ENCODE results near the gene KLRK1.
"Not testable (repeated sequence)": the region's sequence is repeated elsewhere in the genome, so short reads cannot be mapped to it uniquely, and the experiment has no call there.

Gene KLRK1

GRCh38 chr12:10339053-10339840, 50.6 kb downstream of the KLRK1 start:
- peak overlapping the region; percentile 12 to 52 for H3K18ac ChIP-seq (ENCODE audit: low read depth in 1 of 2, low read length in 2 of 2)
- H2BK15ac ChIP-seq (ENCODE audit: low read depth, poor library complexity, severe bottlenecking), result no peak overlapping the region
- H4K91ac ChIP-seq (ENCODE audit: low read length), result peak overlapping the region; percentile 39
- peak; percentile 41 for DNase-seq
- WGBS, result 75% methylated on average over 5 of the region's 9 CpGs
- no peaks in the 10 kb centered on the region for H3K9me3 ChIP-seq (ENCODE audit: control insufficient read depth, low read length)
- H2BK5ac ChIP-seq (ENCODE audit: low read depth, low read length, poor library complexity, severe bottlenecking), result no peak overlapping the region
- peak overlapping the region in 1 of 2 experiments; percentile 41 for H3K14ac ChIP-seq (ENCODE audit: low read length in 2 of 2)
- peak overlapping the region; percentile 20 for H3K9ac ChIP-seq (ENCODE audit: low read length)
- peak overlapping the region; percentile 89 for H4K8ac ChIP-seq (ENCODE audit: low read length)
- H3K27ac ChIP-seq (ENCODE audit: low read length, poor library complexity, severe bottlenecking), result peak overlapping the region; percentile 59
- H3K27me3 ChIP-seq (ENCODE audit: control insufficient read depth in 1 of 2, insufficient read depth in 1 of 2, low read length in 2 of 2), result no peaks in the 10 kb centered on the region
- H3K79me1 ChIP-seq (replicated peaks; ENCODE audit: low read length, poor library complexity, severe bottlenecking), result no peaks in the 10 kb centered on the region
- H3K4ac ChIP-seq (ENCODE audit: low read depth in 1 of 2, low read length in 2 of 2), result no peak overlapping the region
- H2BK12ac ChIP-seq (ENCODE audit: low read length in 2 of 2), result peak overlapping the region in 1 of 2 experiments; percentile 12
- no peak overlapping the region for H3K4me3 ChIP-seq (ENCODE audit: insufficient read depth in 1 of 2, low read depth in 1 of 2, low read length in 2 of 2)
- no peak overlapping the region for H2AFZ ChIP-seq (ENCODE audit: low read depth, low read length)
- H2AK5ac ChIP-seq (ENCODE audit: low read length, severe bottlenecking), result peak overlapping the region; percentile 16
- H3K23ac ChIP-seq (ENCODE audit: low read length in 2 of 2), result no peak overlapping the region
- H3K4me1 ChIP-seq (ENCODE audit: control insufficient read depth, insufficient read depth, low read depth, low read length), result peaks cover 7% of the 10 kb centered on the region
- H2BK120ac ChIP-seq (ENCODE audit: low read depth, low read length), result no peak overlapping the region
- no peak overlapping the region for H3K4me2 ChIP-seq (ENCODE audit: low read length, poor library complexity, severe bottlenecking)
- H3K36me3 ChIP-seq (ENCODE audit: control insufficient read depth in 1 of 2, insufficient read depth in 2 of 2, low read depth in 1 of 2, low read length in 2 of 2), result no peaks in the 10 kb centered on the region

- not testable (repeated sequence) for H3K27me3 ChIP-seq (ENCODE audit: control insufficient read depth in 1 of 2, insufficient read depth in 1 of 2, low read length in 2 of 2); H3K18ac ChIP-seq (ENCODE audit: low read depth in 1 of 2, low read length in 2 of 2); H3K4me1 ChIP-seq (ENCODE audit: control insufficient read depth, insufficient read depth, low read depth, low read length); DNase-seq; H2BK12ac ChIP-seq (ENCODE audit: low read length in 2 of 2); H3K9me3 ChIP-seq (ENCODE audit: control insufficient read depth, low read length); H2AK5ac ChIP-seq (ENCODE audit: low read length, severe bottlenecking); H3K14ac ChIP-seq (ENCODE audit: low read length in 2 of 2); H3K9ac ChIP-seq (ENCODE audit: low read length); H3K79me1 ChIP-seq (replicated peaks; ENCODE audit: low read length, poor library complexity, severe bottlenecking); H3K4me2 ChIP-seq (ENCODE audit: low read length, poor library complexity, severe bottlenecking); H3K4me3 ChIP-seq (ENCODE audit: insufficient read depth in 1 of 2, low read depth in 1 of 2, low read length in 2 of 2); H4K8ac ChIP-seq (ENCODE audit: low read length); H2BK15ac ChIP-seq (ENCODE audit: low read depth, poor library complexity, severe bottlenecking); H3K27ac ChIP-seq (ENCODE audit: low read length, poor library complexity, severe bottlenecking); H2AFZ ChIP-seq (ENCODE audit: low read depth, low read length); H2BK120ac ChIP-seq (ENCODE audit: low read depth, low read length); H3K36me3 ChIP-seq (ENCODE audit: control insufficient read depth in 1 of 2, insufficient read depth in 2 of 2, low read depth in 1 of 2, low read length in 2 of 2); H3K4ac ChIP-seq (ENCODE audit: low read depth in 1 of 2, low read length in 2 of 2); H3K23ac ChIP-seq (ENCODE audit: low read length in 2 of 2); H2BK5ac ChIP-seq (ENCODE audit: low read depth, low read length, poor library complexity, severe bottlenecking); H4K91ac ChIP-seq (ENCODE audit: low read length)
- 100% methylated on average over 1 of the region's 4 CpGs for WGBS
These were observed 51.4 kb downstream of the KLRK1 start for GRCh38 chr12:10338470-10338869.

- H3K27me3 ChIP-seq (ENCODE audit: control insufficient read depth in 1 of 2, insufficient read depth in 1 of 2, low read length in 2 of 2); H3K4me3 ChIP-seq (ENCODE audit: insufficient read depth in 1 of 2, low read depth in 1 of 2, low read length in 2 of 2); H2BK12ac ChIP-seq (ENCODE audit: low read length in 2 of 2); H2BK5ac ChIP-seq (ENCODE audit: low read depth, low read length, poor library complexity, severe bottlenecking); H3K23ac ChIP-seq (ENCODE audit: low read length in 2 of 2); H3K27ac ChIP-seq (ENCODE audit: low read length, poor library complexity, severe bottlenecking); DNase-seq; H2BK15ac ChIP-seq (ENCODE audit: low read depth, poor library complexity, severe bottlenecking); H3K4me2 ChIP-seq (ENCODE audit: low read length, poor library complexity, severe bottlenecking); H3K79me1 ChIP-seq (replicated peaks; ENCODE audit: low read length, poor library complexity, severe bottlenecking); H3K4me1 ChIP-seq (ENCODE audit: control insufficient read depth, insufficient read depth, low read depth, low read length); H3K14ac ChIP-seq (ENCODE audit: low read length in 2 of 2); H2BK120ac ChIP-seq (ENCODE audit: low read depth, low read length); H3K36me3 ChIP-seq (ENCODE audit: control insufficient read depth in 1 of 2, insufficient read depth in 2 of 2, low read depth in 1 of 2, low read length in 2 of 2); H4K91ac ChIP-seq (ENCODE audit: low read length); H3K9ac ChIP-seq (ENCODE audit: low read length); H3K18ac ChIP-seq (ENCODE audit: low read depth in 1 of 2, low read length in 2 of 2); H3K9me3 ChIP-seq (ENCODE audit: control insufficient read depth, low read length); H2AFZ ChIP-seq (ENCODE audit: low read depth, low read length); H2AK5ac ChIP-seq (ENCODE audit: low read length, severe bottlenecking); H3K4ac ChIP-seq (ENCODE audit: low read depth in 1 of 2, low read length in 2 of 2); H4K8ac ChIP-seq (ENCODE audit: low read length): not testable (repeated sequence)
- 59% methylated on average over 4 of the region's 4 CpGs for WGBS
These were observed 53.6 kb downstream of the KLRK1 start for GRCh38 chr12:10336196-10336595.

GRCh38 chr12:10331642-10332239, 58.1 kb downstream of the KLRK1 start:
- no peak overlapping the region for H2BK12ac ChIP-seq (ENCODE audit: low read length in 2 of 2)

More at GRCh38 chr12:10331642-10332239, 58.1 kb downstream of the KLRK1 start:
- H4K91ac ChIP-seq (ENCODE audit: low read length), result no peak overlapping the region
- no peak overlapping the region for H2AK5ac ChIP-seq (ENCODE audit: low read length, severe bottlenecking)
- H3K27me3 ChIP-seq (ENCODE audit: control insufficient read depth in 1 of 2, insufficient read depth in 1 of 2, low read length in 2 of 2), result no peaks in the 10 kb centered on the region
- H3K4me1 ChIP-seq (ENCODE audit: control insufficient read depth, insufficient read depth, low read depth, low read length), result no peaks in the 10 kb centered on the region
- no peak overlapping the region for H4K8ac ChIP-seq (ENCODE audit: low read length)
- no peak overlapping the region for H3K27ac ChIP-seq (ENCODE audit: low read length, poor library complexity, severe bottlenecking)
- no CpG with 5 or more reads among the region's 2 CpGs for WGBS
- no peak overlapping the region for H3K23ac ChIP-seq (ENCODE audit: low read length in 2 of 2)
- H3K9ac ChIP-seq (ENCODE audit: low read length), result no peak overlapping the region
- no peak overlapping the region for H3K14ac ChIP-seq (ENCODE audit: low read length in 2 of 2)
- H3K79me1 ChIP-seq (replicated peaks; ENCODE audit: low read length, poor library complexity, severe bottlenecking), result no peaks in the 10 kb centered on the region
- peak; percentile 72 for DNase-seq
- H2AFZ ChIP-seq (ENCODE audit: low read depth, low read length), result no peak overlapping the region
- no peak overlapping the region for H2BK5ac ChIP-seq (ENCODE audit: low read depth, low read length, poor library complexity, severe bottlenecking)
- peaks cover 8% of the 10 kb centered on the region for H3K9me3 ChIP-seq (ENCODE audit: control insufficient read depth, low read length)
- H3K4me3 ChIP-seq (ENCODE audit: insufficient read depth in 1 of 2, low read depth in 1 of 2, low read length in 2 of 2), result no peak overlapping the region
- H2BK15ac ChIP-seq (ENCODE audit: low read depth, poor library complexity, severe bottlenecking), result no peak overlapping the region
- no peak overlapping the region for H3K4me2 ChIP-seq (ENCODE audit: low read length, poor library complexity, severe bottlenecking)
- no peaks in the 10 kb centered on the region for H3K36me3 ChIP-seq (ENCODE audit: control insufficient read depth in 1 of 2, insufficient read depth in 2 of 2, low read depth in 1 of 2, low read length in 2 of 2)
- no peak overlapping the region for H3K18ac ChIP-seq (ENCODE audit: low read depth in 1 of 2, low read length in 2 of 2)
- no peak overlapping the region for H2BK120ac ChIP-seq (ENCODE audit: low read depth, low read length)
- no peak overlapping the region for H3K4ac ChIP-seq (ENCODE audit: low read depth in 1 of 2, low read length in 2 of 2)

Measured in mesenchymal stem cell (in vitro differentiated cells and primary cell).